ENCODE results near the gene PARD3B. TPM values are rescaled to one million over a fixed set of nuclear protein-coding genes. Genes with fewer than 3 reads are reported as not detected.

PARD3B gene
- total and polyA plus RNA-seq, 3 donors from 2014 or later: 14.6 to 36.8 (median 29.6) TPM

DNA sequence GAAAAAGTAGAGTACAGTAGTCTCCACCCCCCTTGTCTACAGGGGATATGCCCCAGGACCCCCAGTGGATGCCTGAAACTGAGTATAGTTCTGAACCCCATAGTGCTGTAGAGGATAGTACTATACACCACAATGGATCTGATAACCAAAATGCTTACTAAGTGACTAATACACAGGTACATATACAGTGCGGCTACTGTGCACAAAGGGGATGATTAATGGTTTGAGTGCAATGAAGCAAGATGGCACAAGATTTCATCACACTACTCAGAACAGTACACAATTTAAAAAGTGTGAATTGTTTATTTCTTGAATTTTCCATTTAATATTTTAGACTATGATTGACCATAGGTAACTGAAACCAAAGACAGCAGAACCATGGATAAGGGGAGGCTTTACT, 690.2 kb downstream of the PARD3B start:
- 88 to 100% methylated on average over 1 of the region's 1 CpG for WGBS, 2 donors
- TF ChIP-seq CTCF (IDR thresholded peaks at IDR 0.05) (no peak), POLR2A (IDR thresholded peaks at IDR 0.05) (no peak)
- Histone ChIP-seq H3K4me1 (no peaks in the 10 kb centered on the region), H3K27ac (no peak overlapping the region), H3K27me3 (no peaks in the 10 kb centered on the region), H3K36me3 (ENCODE audit: low read depth, missing control alignments) (no peaks in the 10 kb centered on the region), H3K4me3 (no peak overlapping the region), H3K9me3 (no peaks in the 10 kb centered on the region)
- DNase-seq: no peak
- intact Hi-C loops (cut with DNase I; ENCODE audit: low total_unique reads): no loop called here

DNA sequence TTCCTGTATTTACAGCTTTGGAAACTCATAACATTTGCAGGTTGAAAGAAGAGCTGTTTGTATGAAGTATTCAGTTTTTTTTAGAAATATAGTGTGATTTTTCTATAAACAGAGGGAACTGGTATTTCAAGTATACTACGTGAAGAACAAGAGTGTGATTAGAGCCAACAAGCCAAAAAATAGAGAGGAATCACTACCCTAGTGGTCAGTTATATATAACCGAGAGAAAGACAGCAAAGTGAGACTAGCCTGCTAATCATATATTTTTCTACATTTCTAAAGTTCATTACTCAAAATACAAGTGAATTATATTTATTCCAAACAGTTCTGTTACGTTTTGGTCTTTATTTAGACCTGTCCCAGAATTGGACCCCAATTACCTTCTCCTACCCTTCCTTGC, 692.2 kb downstream of the PARD3B start:
- Histone ChIP-seq H3K36me3 (ENCODE audit: low read depth, missing control alignments) (no peaks in the 10 kb centered on the region), H3K4me3 (no peak overlapping the region), H3K4me1 (no peaks in the 10 kb centered on the region), H3K27ac (no peak overlapping the region), H3K9me3 (no peaks in the 10 kb centered on the region), H3K27me3 (no peaks in the 10 kb centered on the region)
- WGBS, 2 donors: 91% methylated on average over 3 of the region's 3 CpGs
- intact Hi-C loops (cut with DNase I; ENCODE audit: low total_unique reads): no loop called here
- TF ChIP-seq CTCF (IDR thresholded peaks at IDR 0.05) (no peak), POLR2A (IDR thresholded peaks at IDR 0.05) (no peak)
- no peak for DNase-seq

DNA sequence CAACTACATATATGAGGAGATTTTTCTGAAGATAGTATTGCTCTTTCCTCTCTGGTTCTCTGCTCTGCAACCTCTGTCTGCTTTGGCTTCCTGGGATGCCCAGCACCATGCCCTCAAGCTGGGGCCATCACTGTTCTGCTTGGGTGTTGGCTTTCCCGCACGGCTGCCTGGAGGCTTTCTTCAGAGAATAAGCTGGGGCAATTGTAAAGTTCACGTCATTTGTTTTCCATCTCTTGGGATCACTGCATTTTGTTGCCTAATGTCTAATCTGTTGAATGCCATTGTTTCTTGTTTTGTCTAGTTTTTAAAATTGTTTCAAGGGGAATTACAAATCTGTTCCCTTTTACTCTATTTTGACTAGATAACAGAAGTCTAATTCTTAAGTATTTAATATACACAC, 699.7 kb downstream of the PARD3B start:
- no peak overlapping the region for H3K4me3 ChIP-seq
- TF ChIP-seq CTCF (IDR thresholded peaks at IDR 0.05): no peak
- DNase-seq: no peak
- 95 to 97% methylated on average over 3 of the region's 3 CpGs for WGBS, 2 donors
- H3K27me3 ChIP-seq: no peaks in the 10 kb centered on the region
- H3K36me3 ChIP-seq (ENCODE audit: low read depth, missing control alignments): no peaks in the 10 kb centered on the region
- H3K4me1 ChIP-seq: no peaks in the 10 kb centered on the region
- H3K27ac ChIP-seq: no peak overlapping the region
- intact Hi-C loops (cut with DNase I; ENCODE audit: low total_unique reads): no loop called here
- no peaks in the 10 kb centered on the region for H3K9me3 ChIP-seq

DNA sequence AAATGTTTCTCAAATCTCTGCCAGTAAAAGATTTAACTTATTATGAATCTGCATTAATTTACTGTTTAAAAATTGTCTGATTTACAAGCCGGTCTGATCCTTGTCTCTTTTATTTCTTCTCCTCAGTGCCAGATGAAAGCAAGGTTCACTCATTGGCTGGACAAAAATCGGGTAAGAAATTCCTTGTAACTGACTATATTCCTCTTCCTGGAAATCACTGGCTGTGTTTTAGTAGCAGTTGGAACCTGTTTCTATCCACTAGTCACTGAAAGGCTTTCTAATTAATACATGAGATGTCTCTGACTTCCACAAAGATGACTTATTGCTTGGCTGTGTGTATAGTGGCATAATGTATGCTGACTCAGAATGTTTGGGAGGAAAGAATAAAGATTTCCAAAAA, 700.4 kb downstream of the PARD3B start:
- Histone ChIP-seq H3K9me3 (no peaks in the 10 kb centered on the region), H3K4me1 (no peaks in the 10 kb centered on the region), H3K36me3 (ENCODE audit: low read depth, missing control alignments) (no peaks in the 10 kb centered on the region), H3K4me3 (no peak overlapping the region), H3K27me3 (no peaks in the 10 kb centered on the region), H3K27ac (no peak overlapping the region)
- WGBS, 2 donors: 74 to 75% methylated on average over 2 of the region's 2 CpGs
- no peak for DNase-seq
- no peak for TF ChIP-seq POLR2A (IDR thresholded peaks at IDR 0.05)
- no peak for TF ChIP-seq CTCF (IDR thresholded peaks at IDR 0.05)
- intact Hi-C loops (cut with DNase I; ENCODE audit: low total_unique reads): no loop called here

DNA sequence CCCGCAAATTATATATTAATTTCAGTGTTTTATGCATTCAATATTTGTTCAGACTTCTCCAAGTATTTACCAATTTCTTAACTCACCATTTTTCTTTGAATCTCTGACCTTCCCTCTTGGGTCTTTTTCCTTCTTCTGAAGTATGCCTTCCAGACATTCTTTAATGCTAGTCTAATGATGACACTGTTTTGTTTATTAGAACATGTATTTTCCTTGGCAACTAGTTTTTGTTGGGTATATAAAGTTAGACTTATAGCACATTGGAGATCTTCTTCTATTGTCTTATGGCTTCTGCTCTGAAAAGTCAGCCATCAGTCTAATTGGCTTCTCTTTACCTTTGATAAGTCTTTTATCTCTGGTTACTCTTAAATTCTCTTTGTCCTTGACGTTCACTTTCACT, 713.8 kb downstream of the PARD3B start:
- no peaks in the 10 kb centered on the region for H3K9me3 ChIP-seq
- no peaks in the 10 kb centered on the region for H3K4me1 ChIP-seq
- no peak overlapping the region for H3K27ac ChIP-seq
- TF ChIP-seq CTCF (IDR thresholded peaks at IDR 0.05): no peak
- no peak for TF ChIP-seq POLR2A (IDR thresholded peaks at IDR 0.05)
- WGBS, 2 donors: 74 to 79% methylated on average over 2 of the region's 2 CpGs
- intact Hi-C loops (cut with DNase I; ENCODE audit: low total_unique reads): no loop called here
- DNase-seq: no peak
- no peak overlapping the region for H3K4me3 ChIP-seq
- H3K27me3 ChIP-seq: no peaks in the 10 kb centered on the region
- H3K36me3 ChIP-seq (ENCODE audit: low read depth, missing control alignments): no peaks in the 10 kb centered on the region
